GM18526 (cell line): ENCODE measurements around the gene TP53I13.
A peak's percentile ranks its signal among the peaks of the same experiment; 100 is the strongest.

Experiments
- POLR2A ChIP-seq: IDR thresholded peaks from 3 replicates; pipeline ENCODE4 v1.6.1; 2011; ENCODE audit not compliant: insufficient read length; ENCODE audit errors: extremely low read depth

The TP53I13 gene, protein sequence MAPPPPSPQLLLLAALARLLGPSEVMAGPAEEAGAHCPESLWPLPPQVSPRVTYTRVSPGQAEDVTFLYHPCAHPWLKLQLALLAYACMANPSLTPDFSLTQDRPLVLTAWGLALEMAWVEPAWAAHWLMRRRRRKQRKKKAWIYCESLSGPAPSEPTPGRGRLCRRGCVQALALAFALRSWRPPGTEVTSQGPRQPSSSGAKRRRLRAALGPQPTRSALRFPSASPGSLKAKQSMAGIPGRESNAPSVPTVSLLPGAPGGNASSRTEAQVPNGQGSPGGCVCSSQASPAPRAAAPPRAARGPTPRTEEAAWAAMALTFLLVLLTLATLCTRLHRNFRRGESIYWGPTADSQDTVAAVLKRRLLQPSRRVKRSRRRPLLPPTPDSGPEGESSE

DNA sequence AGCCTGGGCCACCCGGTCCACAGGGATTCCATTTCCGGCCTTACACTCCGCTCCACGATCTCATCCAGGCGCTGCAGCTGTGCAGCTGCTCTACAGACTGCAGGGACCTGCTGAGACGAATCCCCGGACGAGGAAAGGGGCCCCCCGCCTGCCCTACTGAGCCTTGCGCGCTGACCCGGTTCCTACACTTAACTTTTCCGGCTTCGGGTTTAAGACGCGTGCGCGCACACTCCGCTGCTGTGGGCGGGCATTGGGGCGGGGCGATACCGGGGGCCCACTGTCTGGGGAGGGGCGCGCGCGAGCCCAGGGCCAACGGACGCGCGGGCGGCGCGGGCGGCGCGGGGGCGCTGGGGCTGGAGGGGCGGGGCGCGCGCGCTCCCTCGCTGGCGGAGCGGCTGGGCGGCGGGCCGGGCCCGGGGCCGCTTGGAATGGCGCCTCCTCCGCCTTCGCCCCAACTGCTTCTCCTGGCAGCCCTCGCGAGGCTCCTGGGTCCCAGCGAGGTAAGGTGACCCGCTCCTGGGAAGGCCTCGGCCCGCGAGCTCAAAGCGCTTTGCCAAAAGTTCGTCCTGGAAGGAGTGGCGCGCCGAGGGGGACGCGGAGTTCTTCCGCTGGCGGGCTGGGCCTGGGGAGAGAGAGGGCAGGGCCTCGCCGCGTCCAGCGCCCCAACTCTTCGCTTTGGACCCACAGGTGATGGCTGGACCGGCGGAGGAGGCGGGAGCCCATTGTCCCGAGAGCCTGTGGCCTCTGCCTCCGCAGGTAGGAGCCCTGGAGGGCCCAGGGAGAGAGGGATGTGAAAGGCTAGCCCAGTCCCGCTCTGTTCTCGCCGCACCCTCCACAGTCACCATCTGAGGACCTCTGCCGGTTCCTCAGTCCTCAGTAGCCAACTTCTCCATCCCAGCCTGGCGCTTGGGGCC, at the start of gene TP53I13:
TSS of gene TP53I13 (plus strand) at position 371 of the 914 bp plus-strand sequence. CDS start at position 429, 58 bp downstream.
- peak; percentile 76 for TF ChIP-seq POLR2A

DNA sequence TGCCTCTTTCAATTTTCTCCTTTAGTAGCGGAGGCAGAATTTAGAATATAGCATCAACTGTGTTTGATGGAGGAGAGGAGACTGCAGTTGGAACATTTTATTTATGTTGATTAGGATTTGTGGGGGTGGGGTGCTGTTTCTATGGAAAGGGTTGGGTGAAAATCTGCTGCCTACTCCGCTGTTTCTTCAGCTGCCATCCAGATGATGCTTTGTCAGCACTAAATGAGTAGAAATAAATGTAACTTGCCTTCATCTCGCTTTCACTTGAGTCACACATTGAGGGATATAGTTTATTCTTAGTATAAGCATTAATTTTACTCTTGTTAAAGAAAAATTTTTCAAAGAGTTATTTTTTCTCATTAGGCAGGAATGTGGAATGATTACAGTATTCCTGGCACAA, 43.8 kb upstream of the TP53I13 start:
- no peak for TF ChIP-seq POLR2A

DNA sequence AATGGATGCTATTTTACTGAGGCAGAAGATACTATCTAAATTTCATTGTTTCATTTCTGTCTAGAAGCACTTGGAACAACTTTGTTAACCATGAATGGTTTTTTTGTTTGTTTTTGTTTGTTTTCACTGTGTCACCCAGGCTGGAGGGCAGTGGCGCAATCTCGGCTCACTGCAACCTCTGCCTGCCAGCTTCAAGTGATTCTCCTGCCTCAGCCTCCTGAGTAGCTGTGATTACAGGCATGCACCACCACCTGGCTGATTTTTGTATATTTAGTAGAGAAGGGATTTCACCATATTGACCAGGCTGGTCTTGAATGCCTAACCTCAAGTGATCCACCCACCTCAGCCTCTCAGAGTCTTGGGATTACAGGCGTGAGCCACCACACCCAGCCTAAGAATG, 42.2 kb upstream of the TP53I13 start:
- TF ChIP-seq POLR2A = no peak

DNA sequence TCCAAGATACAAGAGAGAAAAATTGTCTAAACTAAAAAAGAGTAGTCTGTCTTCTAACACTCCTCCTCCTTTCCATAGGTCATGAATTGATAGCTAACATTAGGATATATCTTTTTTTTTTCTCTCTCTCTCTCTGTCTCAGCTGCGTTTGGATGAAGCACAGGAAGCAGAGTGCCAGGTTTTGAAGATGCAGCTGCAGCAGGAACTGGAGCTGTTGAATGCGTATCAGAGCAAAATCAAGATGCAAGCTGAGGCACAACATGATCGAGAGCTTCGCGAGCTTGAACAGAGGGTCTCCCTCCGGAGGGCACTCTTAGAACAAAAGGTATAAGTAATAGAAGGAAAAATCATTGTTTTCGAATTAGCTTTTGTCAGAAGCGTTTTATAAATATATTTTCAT, 34.5 kb upstream of the TP53I13 start:
- no peak for TF ChIP-seq POLR2A

DNA sequence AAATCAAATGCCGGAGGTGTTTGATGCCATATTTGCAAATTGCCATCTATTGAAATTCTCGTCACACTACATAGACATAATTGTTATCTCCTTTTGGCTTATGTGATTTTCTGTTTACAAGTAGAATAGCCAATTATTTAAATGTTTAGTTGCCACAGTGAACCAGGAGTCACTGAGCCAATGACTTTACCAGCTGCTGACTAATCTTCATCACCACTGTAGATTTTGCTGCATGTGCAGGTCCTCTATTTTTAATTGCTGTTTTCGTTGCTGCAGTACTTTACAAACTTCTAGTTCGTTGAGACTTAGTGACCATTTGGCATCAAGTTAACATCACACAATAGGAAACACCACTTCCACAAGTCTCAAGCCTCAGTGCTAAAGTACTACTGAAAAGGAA, 24.4 kb upstream of the TP53I13 start:
- no peak for TF ChIP-seq POLR2A

DNA sequence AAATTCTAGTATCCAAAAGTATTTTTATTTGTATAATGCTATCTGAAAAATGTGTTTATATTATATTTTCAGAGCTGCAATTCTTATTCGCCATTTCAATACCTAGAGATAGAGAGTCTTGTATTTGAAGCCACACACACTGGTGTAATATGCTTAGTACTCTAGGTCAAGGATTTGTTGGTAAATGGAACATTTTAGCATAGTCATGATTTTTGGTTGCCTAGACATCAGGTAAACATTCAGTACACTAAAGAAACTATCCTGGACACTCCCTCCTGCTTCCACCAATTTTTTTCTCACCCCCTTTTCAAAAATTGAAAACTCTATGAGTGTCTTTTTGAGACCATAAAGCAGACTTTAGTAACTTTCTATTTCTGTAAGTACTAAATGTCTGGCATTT, 22.4 kb upstream of the TP53I13 start:
- no peak for TF ChIP-seq POLR2A

DNA sequence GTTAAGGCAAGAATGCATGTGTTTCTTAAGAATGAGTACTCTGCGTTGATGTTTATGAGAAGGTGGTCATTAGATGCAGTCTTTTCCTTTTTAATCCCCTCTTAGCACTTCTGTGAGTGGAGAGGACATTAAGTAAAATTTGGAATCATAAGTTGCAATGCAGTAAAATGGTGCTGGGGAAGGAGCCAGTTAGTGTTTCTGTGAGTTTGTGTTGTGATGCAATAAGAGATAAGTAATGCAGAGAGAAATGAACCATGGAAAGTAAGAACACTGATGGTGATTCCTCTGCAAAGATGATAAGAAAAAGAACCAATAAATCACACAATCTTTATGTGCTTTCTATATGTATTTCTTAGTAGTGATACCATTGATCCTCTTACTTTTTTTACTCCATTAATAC, 21.7 kb upstream of the TP53I13 start:
- TF ChIP-seq POLR2A = no peak

DNA sequence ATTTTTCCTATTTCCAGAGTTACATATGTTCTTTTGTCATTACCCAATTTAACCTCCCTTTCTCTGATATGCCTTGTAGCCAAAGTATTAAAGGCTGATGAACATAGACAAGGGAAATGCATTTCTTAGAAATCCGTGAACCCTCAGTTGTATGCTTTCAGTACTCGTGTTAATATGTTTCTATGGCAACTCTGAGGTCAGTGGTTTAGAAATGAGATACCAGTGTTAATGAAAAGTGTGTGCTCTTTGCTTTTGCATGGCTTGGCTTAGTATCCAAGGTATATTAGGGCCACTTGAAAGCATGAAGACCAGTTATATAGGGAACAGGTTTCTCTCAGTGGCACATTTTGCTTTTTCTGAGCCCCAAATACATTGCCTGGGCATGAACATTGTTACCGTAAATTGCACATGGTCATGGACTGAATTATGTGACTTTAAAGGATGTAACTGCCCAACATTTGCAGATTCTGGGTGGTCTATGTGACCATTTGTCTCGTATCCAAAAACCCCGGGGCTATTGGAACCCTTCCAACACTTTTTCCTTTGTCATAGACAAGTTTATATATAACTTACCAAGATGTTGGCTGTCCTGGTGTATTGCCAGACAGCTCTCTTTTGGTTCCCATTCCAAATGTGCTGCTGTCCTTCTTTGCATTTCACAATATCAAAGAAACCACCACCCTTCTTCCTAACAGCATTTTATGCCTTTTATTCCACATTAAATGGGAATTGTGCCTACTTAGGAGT, 19.2 kb upstream of the TP53I13 start:
- no peak for TF ChIP-seq POLR2A

DNA sequence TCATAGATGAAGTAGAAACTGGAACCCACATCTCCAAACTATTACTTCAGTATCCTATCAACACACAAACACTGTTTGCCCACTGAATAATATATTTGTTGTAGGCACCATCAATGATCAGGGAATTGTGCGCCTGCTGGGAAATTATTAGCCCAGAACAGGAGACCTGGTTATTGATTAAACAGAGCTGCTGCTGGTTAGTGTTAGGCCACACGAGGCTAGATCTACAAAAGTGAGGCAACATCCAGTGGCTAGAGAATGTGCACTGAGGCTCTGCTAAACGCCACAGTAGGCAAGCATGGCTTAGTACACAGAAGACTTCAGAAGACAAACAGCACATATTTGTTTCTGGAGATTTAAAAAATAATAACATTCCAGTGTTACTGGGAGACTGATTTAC, 12.7 kb upstream of the TP53I13 start:
- no peak for TF ChIP-seq POLR2A

DNA sequence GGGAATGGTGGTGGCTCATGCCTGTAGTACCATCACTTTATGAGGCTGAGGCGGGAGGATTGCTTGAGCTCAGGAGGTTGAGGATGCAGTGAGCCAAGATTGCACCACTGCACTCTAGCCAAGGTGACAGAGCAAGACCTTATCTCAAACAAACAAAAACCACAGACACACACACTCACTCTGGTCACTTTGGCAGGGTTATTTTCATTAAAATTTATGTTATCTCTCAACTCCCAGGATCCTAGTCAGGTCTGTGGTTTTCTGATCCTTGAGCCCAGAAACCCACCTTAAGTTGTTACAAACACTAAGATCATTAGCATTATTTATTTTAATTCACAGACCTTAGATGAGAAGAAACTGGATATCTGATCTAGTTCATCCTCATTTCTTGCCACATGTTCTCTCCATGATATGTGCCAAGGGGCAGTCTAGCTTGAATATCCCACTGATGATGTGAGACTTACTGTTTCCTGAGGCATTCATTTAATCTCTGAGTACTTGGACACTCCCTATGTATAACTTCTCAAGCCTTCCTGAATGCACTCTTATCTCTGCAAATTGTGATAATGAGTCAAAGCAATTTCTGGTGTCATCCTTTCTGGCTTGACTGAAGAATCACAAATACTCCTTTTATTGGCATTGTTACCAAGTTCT, 11.3 kb upstream of the TP53I13 start:
- TF ChIP-seq POLR2A = no peak

DNA sequence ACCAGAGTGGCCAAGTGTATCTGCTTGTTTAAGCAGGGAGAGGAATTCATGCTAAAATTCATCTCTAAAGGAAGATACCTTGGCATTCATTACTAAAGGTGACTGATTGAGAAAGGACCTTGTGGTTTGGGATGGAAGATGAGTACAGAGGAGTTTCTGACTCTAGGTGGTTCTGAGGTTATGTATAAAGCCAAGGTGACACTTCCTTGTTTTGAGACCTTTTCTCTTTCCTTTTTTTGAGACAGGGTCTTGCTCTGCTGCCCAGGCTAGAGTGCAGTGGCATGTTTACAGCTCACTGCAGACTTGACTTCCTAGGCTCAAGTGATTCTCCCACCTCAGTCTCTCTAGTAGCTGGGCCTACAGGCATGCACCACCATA, 10.8 kb upstream of the TP53I13 start:
- TF ChIP-seq POLR2A = no peak

DNA sequence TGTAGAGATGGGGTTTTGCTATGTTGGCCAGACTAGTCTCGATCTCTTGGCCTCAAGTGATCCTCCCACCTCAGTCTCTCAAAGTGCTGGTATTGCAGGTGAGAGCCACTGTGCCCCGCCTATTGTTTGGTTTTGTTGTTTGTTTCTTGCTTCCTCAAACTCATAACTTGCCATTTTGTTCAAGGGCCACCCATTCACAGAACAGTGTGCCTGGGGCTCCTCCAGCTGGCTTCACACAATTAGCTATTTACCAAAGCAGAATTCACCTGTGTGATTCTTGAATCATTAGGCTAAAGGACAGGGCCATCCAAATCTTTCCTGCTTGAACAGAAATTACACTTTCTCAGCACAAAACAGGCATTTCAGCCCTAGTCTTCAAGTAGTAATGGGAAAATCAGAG, 8.9 kb upstream of the TP53I13 start:
- no peak for TF ChIP-seq POLR2A

DNA sequence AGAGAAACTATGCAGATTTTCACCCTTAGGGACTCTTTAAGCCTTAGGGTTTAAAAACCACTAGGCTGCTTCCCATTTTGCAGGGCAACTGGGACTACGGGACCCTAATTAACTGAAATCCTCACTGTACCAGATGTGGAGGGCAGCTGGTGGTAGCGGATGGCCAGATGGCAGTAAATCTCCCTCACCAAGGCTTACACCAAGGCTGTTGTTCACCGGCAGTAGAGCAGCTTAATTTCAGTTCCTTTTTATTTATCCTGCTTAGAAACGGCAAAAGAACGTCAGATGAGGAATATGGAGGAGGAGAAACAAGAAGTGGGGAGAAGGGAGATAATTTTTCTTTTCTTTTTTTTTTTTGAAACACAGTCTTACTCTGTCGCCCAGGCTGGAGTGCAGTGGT, 8.2 kb upstream of the TP53I13 start:
- no peak for TF ChIP-seq POLR2A

DNA sequence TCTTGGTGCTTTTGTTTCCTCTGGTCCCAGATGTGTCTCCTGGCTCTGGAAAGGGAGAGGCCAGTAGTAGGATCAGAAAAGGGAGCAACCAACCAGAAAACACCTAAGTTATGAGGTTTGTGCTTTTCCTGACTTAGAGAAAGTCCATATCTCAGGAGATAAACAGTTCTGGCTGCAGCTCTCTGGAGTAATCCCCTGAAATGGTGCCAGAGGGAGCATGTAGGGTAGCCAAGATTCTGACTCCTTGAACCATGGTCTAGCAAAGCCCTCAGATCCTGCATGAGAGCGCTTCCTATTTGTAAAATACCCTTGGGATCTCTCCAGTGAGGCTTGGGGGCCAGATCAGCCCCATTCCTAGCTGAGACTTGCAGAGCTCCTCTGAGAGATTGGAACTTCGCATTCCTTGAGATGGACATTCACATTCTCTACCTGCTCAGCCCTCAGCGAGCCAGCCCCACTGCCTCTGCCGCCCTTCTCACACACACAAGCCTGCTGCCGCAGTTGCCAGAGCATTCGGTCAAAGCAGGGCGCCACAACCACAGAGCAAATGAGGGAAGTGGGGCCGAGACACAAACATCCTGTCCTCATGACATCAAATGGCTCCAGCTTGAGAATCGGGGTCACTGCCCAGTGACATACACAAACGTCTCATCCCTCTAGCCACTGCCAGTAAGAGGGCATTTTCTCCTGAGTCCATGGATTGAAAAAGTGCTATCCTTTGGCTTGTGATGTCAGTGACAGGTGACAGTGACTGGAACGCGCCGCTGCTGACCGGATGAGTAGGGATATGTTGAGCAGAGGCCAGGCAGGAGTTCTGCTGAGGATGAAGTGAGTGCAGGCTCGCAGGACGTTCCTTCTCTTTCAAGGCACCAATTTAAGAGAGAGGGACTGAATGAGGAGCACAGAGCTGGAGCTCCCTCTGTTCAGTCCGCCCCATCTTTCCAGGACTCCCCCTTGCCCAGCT, 6.7 kb upstream of the TP53I13 start:
- TF ChIP-seq POLR2A = no peak
